PFSK-1 (cell line): ENCODE data around the gene ZNF12.

ENCODE experiments used
- FOXP2 ChIP-seq: optimal IDR thresholded peaks from 2 replicates; pipeline ENCODE3; 2011; ENCODE audit warnings: borderline replicate concordance, control low read depth, inconsistent platforms; ENCODE audit not compliant: insufficient read depth; ENCODE audit errors: extremely low read length, extremely low read depth
- POLR2AphosphoS5 ChIP-seq: IDR thresholded peaks from 2 replicates; pipeline ENCODE4 v1.6.1; 2012; ENCODE audit warnings: low read depth, mild to moderate bottlenecking, control low read depth, low read length, moderate library complexity
- SIN3A ChIP-seq: IDR thresholded peaks from 2 replicates; pipeline ENCODE4 v1.6.1; 2012; ENCODE audit warnings: mild to moderate bottlenecking, low read length, moderate library complexity, borderline replicate concordance; ENCODE audit not compliant: insufficient read depth
- TAF1 ChIP-seq: IDR thresholded peaks from 2 replicates; pipeline ENCODE4 v1.6.1; 2012; ENCODE audit warnings: low read length, control low read depth, borderline replicate concordance; ENCODE audit not compliant: insufficient read depth
- TF ChIP-seq, protein P1 (sequence below), 2 experiments: IDR thresholded peaks; 2 replicates each; pipeline versions ENCODE4 v1.6.1 to v1.8.0; 2011 to 2012; ENCODE audit warnings: low read depth in 2 of 2, low read length in 2 of 2, control low read depth in 1 of 2, inconsistent platforms in 1 of 2, mild to moderate bottlenecking in 1 of 2, moderate library complexity in 1 of 2; ENCODE audit not compliant: insufficient read depth in 1 of 2

DNA sequence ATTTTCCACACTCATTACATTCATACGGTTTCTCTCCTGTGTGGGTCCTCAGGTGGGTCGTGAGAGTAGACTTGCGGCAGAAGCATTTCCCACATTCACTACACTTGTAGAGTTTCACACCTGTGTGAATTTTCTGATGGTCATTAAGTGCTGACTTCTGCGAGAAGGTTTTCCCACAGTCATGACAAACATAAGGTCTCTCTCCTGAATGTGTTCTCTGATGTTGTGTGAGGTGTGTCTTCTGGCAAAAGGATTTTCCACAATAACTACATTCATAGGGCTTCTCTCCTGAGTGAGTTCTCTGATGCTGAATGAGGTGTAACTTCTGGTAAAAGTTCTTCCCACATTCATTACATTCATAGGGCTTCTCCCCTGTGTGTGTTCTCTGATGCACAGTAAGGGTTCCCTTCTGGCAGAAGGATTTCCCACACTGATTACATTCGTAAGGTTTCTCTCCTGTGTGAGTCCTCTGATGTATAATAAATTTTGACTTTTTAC lies 15.1 kb downstream of the ZNF12 start:
- TF ChIP-seq SIN3A (no peak), POLR2AphosphoS5 (no peak), TAF1 (no peak), FOXP2 (no peak)
- TF ChIP-seq, protein P1, sequence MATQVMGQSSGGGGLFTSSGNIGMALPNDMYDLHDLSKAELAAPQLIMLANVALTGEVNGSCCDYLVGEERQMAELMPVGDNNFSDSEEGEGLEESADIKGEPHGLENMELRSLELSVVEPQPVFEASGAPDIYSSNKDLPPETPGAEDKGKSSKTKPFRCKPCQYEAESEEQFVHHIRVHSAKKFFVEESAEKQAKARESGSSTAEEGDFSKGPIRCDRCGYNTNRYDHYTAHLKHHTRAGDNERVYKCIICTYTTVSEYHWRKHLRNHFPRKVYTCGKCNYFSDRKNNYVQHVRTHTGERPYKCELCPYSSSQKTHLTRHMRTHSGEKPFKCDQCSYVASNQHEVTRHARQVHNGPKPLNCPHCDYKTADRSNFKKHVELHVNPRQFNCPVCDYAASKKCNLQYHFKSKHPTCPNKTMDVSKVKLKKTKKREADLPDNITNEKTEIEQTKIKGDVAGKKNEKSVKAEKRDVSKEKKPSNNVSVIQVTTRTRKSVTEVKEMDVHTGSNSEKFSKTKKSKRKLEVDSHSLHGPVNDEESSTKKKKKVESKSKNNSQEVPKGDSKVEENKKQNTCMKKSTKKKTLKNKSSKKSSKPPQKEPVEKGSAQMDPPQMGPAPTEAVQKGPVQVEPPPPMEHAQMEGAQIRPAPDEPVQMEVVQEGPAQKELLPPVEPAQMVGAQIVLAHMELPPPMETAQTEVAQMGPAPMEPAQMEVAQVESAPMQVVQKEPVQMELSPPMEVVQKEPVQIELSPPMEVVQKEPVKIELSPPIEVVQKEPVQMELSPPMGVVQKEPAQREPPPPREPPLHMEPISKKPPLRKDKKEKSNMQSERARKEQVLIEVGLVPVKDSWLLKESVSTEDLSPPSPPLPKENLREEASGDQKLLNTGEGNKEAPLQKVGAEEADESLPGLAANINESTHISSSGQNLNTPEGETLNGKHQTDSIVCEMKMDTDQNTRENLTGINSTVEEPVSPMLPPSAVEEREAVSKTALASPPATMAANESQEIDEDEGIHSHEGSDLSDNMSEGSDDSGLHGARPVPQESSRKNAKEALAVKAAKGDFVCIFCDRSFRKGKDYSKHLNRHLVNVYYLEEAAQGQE (IDR thresholded peaks at IDR 0.05; ENCODE audit: insufficient read depth in 1 of 2, low read depth in 2 of 2, low read length in 2 of 2): no peak
